B cell (primary cell): ENCODE results near the gene EIF4ENIF1. TPM values are rescaled to one million over a fixed set of nuclear protein-coding genes. Genes with fewer than 3 reads are reported as not detected.

ENCODE experiments used
- ATAC-seq: fragments of 200-7000 bp; cut with Tn5 transposase; one replicate; pipeline ENCODE4 v1.10.0; 2021; ENCODE audit warnings: low read depth, mild to moderate bottlenecking, moderate number of reproducible peaks, moderate library complexity
- CTCF ChIA-PET: fragments of 350-600 bp; sonication (Branson Sonifier 250); formaldehyde crosslinking; loops from one replicate; lab custom pipeline; 2021; ENCODE audit warnings: antibody characterized with exemption, inconsistent platforms; lab: Charles Lee
- POLR2A ChIA-PET: fragments of 350-600 bp; sonication (Branson Sonifier 250); formaldehyde crosslinking; loops from one replicate; lab custom pipeline; 2021; ENCODE audit warnings: antibody characterized with exemption; lab: Charles Lee
- DNase-seq: peaks from one replicate; pipeline ENCODE4 v3.0.0; 2013
- H2AFZ ChIP-seq: 2 replicates; pipeline ENCODE4 v1.6.1; 2012; ENCODE audit warnings: mild to moderate bottlenecking, low read depth, low read length; ENCODE audit not compliant: insufficient read depth, poor library complexity, severe bottlenecking
- H3K27ac ChIP-seq, 2 donors: 1 replicate in 1 of 2; 2 replicates in 1 of 2; pipeline ENCODE4 v1.5.1; 2012 to 2013; ENCODE audit warnings: low read length in 2 of 2, mild to moderate bottlenecking in 2 of 2, moderate library complexity in 1 of 2
- H3K27me3 ChIP-seq, 4 experiments: fragments of 200-600 bp in 1 of 4; sonication (generic) in 1 of 4; replicated peaks in 1 of 4; 1 replicate in 2 of 4; 2 replicates in 2 of 4; pipeline versions ENCODE4 v1.6.1 to v1.7.0; 2013 to 2016; ENCODE audit warnings: low read length in 3 of 4, mild to moderate bottlenecking in 2 of 4, mixed read lengths in 1 of 4, moderate library complexity in 1 of 4; ENCODE audit not compliant: insufficient read depth in 4 of 4, control insufficient read depth in 3 of 4; ENCODE audit errors: control extremely low read depth in 1 of 4
- H3K36me3 ChIP-seq, 2 experiments: replicated peaks in 1 of 2; 1 replicate in 1 of 2; 2 replicates in 1 of 2; pipeline versions ENCODE4 v1.6.1 to v1.7.1; 2013; ENCODE audit warnings: low read length in 1 of 2; ENCODE audit not compliant: insufficient read depth in 2 of 2, control insufficient read depth in 1 of 2; ENCODE audit errors: control extremely low read depth in 1 of 2, extremely low read depth in 1 of 2
- H3K4me1 ChIP-seq, 2 donors: fragments of 200-600 bp in 1 of 2; sonication (generic) in 1 of 2; 1 replicate in 1 of 2; 2 replicates in 1 of 2; pipeline versions ENCODE4 v1.5.1 to v1.6.1; 2013 to 2017; ENCODE audit warnings: low read length in 2 of 2; ENCODE audit not compliant: control insufficient read depth in 2 of 2, insufficient read depth in 2 of 2
- H3K4me2 ChIP-seq: replicated peaks from 2 replicates; pipeline ENCODE3; 2012; ENCODE audit warnings: mild to moderate bottlenecking, low read depth, low read length; ENCODE audit not compliant: poor library complexity, severe bottlenecking
- H3K4me3 ChIP-seq, 5 experiments: fragments of 200-600 bp in 1 of 5; sonication (generic) in 1 of 5; 1 replicate in 3 of 5; 2 replicates in 2 of 5; pipeline versions ENCODE4 v1.5.1 to v1.7.0; 2011 to 2016; ENCODE audit warnings: low read length in 4 of 5, mild to moderate bottlenecking in 4 of 5, low read depth in 2 of 5, control low read depth in 1 of 5, moderate library complexity in 1 of 5; ENCODE audit not compliant: insufficient read depth in 1 of 5; ENCODE audit errors: control extremely low read depth in 1 of 5, extremely low read depth in 1 of 5
- H3K79me2 ChIP-seq: fragments of 200-600 bp; sonication (generic); one replicate; pipeline ENCODE4 v1.6.0; 2016; ENCODE audit warnings: low read length; ENCODE audit not compliant: control insufficient read depth, insufficient read depth
- H3K9ac ChIP-seq: fragments of 200-600 bp; sonication (generic); 2 replicates; pipeline ENCODE4 v1.6.1; 2017; ENCODE audit warnings: mild to moderate bottlenecking, low read length, moderate library complexity
- H3K9me3 ChIP-seq, 3 donors: one replicate each; pipeline versions ENCODE4 v1.6.1 to v1.7.1; 2013; ENCODE audit warnings: low read length in 2 of 3; ENCODE audit not compliant: control insufficient read depth in 2 of 3, insufficient read depth in 1 of 3; ENCODE audit errors: control extremely low read depth in 1 of 3
- H4K20me1 ChIP-seq: 2 replicates; pipeline ENCODE4 v1.6.0; 2012; ENCODE audit warnings: mild to moderate bottlenecking, low read length; ENCODE audit not compliant: insufficient read depth, control insufficient read depth, poor library complexity, severe bottlenecking
- H3K27ac Mint-ChIP-seq: one replicate; pipeline ENCODE4 v1.8.0; 2021; ENCODE audit warnings: mixed read lengths
- H3K27me3 Mint-ChIP-seq: one replicate; pipeline ENCODE4 v1.8.0; 2021; ENCODE audit warnings: mixed read lengths
- H3K4me1 Mint-ChIP-seq: one replicate; pipeline ENCODE4 v1.8.0; 2021; ENCODE audit warnings: mixed read lengths
- H3K4me3 Mint-ChIP-seq: one replicate; pipeline ENCODE4 v1.8.0; 2021; ENCODE audit warnings: mixed read lengths
- H3K9me3 Mint-ChIP-seq: one replicate; pipeline ENCODE4 v1.8.0; 2022; ENCODE audit warnings: mixed read lengths; ENCODE audit not compliant: insufficient read depth
- CTCF ChIP-seq: fragments of 200-600 bp; IDR thresholded peaks from one replicate; pipeline ENCODE4 v1.8.0; 2022; ENCODE audit warnings: antibody characterized with exemption, mild to moderate bottlenecking
- EZH2 ChIP-seq: IDR thresholded peaks from 2 replicates; pipeline ENCODE4 v1.6.1; 2012; ENCODE audit warnings: borderline replicate concordance, low read depth, mild to moderate bottlenecking, moderate library complexity, low read length; ENCODE audit not compliant: insufficient read depth, poor library complexity, severe bottlenecking
- WGBS: methylation state at CpG from one replicate; pipeline ENCODE4 v1.1.5; 2013; ENCODE audit warnings: missing lambda C conversion rate; ENCODE audit not compliant: insufficient coverage; 5-methylcytosine and 5-hydroxymethylcytosine counted together
- intact Hi-C: fragments of 100-400 bp; cut with micrococcal nuclease; formaldehyde crosslinking; loops from one replicate; pipeline ENCODE4 v1.10.0; 2022
- polyA plus RNA-seq: library from polyadenylated mRNA; depleted of rRNA; stranded (reverse); fragments of >200 nt; gene quantifications from 2 replicates; pipeline ENCODE4 v1.2.3, GENCODE V29; 2012
- total RNA-seq, 2 donors: library from RNA; stranded (reverse); fragments of 120-200 nt in 1 of 2; gene quantifications; 1 replicate in 1 of 2; 2 replicates in 1 of 2; pipeline versions ENCODE4 v1.2.3 to v1.2.4, GENCODE V29; 2013 to 2022

EIF4ENIF1 gene
- total and polyA plus RNA-seq, 2 donors (not counting 1 experiment from before 2014, with no cell fraction given): 29.4 to 58.3 TPM

GRCh38 chr22:31538815-31539214, 49.2 kb upstream of the EIF4ENIF1 start:
- DNase-seq: no peak
- H3K9me3 ChIP-seq: no peaks in the 10 kb centered on the region
- ATAC-seq: no peak
- no peak for TF ChIP-seq EZH2
- H3K27me3 ChIP-seq: no peaks in the 10 kb centered on the region
- H3K4me2 ChIP-seq: no peak overlapping the region
- Mint-ChIP-seq H3K27ac (peak overlapping the region; percentile 12), H3K4me1 (no peaks in the 10 kb centered on the region), H3K4me3 (no peak overlapping the region), H3K9me3 (no peaks in the 10 kb centered on the region), H3K27me3 (no peaks in the 10 kb centered on the region)
- no peak overlapping the region for H3K27ac ChIP-seq
- intact Hi-C loops: no loop called here
- H3K9ac ChIP-seq: no peak overlapping the region
- no peak overlapping the region for H2AFZ ChIP-seq
- no peaks in the 10 kb centered on the region for H3K79me2 ChIP-seq
- H4K20me1 ChIP-seq: no peaks in the 10 kb centered on the region
- POLR2A ChIA-PET: no interaction called here
- peaks cover 0 to 15% of the 10 kb centered on the region in 2 experiments for H3K36me3 ChIP-seq
- 89% methylated on average over 5 of the region's 5 CpGs for WGBS
- CTCF ChIA-PET: interaction anchor here (1.3 kb wide), 1 partner anchor 18 kb away, joined by 3 read pairs; no protein-coding TSS in a partner anchor
- H3K4me3 ChIP-seq: no peak overlapping the region
- H3K4me1 ChIP-seq: no peaks in the 10 kb centered on the region

- Mint-ChIP-seq H3K4me3 (no peak overlapping the region), H3K27me3 (no peaks in the 10 kb centered on the region), H3K4me1 (no peaks in the 10 kb centered on the region), H3K9me3 (no peaks in the 10 kb centered on the region), H3K27ac (no peak overlapping the region)
- ChIA-PET POLR2A (no interaction called here), CTCF (interaction anchor here (1.2 kb wide), 1 partner anchor 85 kb away, joined by 4 read pairs; no protein-coding TSS in a partner anchor)
- intact Hi-C loops: no loop called here
- Histone ChIP-seq H3K4me3 (no peak overlapping the region), H3K36me3 (peaks cover 0 to 15% of the 10 kb centered on the region in 2 experiments), H3K4me2 (no peak overlapping the region), H3K79me2 (no peaks in the 10 kb centered on the region), H4K20me1 (no peaks in the 10 kb centered on the region), H2AFZ (no peak overlapping the region), H3K4me1 (no peaks in the 10 kb centered on the region), H3K9ac (no peak overlapping the region), H3K27ac (no peak overlapping the region), H3K9me3 (no peaks in the 10 kb centered on the region), H3K27me3 (no peaks in the 10 kb centered on the region)
- no peak for DNase-seq
- 96% methylated on average over 5 of the region's 8 CpGs for WGBS
- TF ChIP-seq EZH2 (no peak), CTCF (no peak)
- no peak for ATAC-seq
Measured at GRCh38 chr22:31537019-31537535, 47.4 kb upstream of the EIF4ENIF1 start.
